Common myeloid progenitor, CD34-positive (primary cell): ENCODE measurements around the gene TBCD.

Source experiments
- CTCF ChIA-PET: fragments of 350-600 bp; sonication (Branson Sonifier 250); formaldehyde crosslinking; loops from one replicate; lab custom pipeline; 2021; ENCODE audit warnings: antibody characterized with exemption; lab: Charles Lee
- POLR2A ChIA-PET: fragments of 350-600 bp; sonication (Branson Sonifier 250); formaldehyde crosslinking; loops from one replicate; lab custom pipeline; 2021; ENCODE audit warnings: antibody characterized with exemption; lab: Charles Lee
- DNase-seq, 3 donors: peaks; one replicate each; pipeline versions ENCODE4 v3.0.0 to v3.0.0-alpha.2; 2013
- H3K27ac ChIP-seq, 2 experiments: 1 replicate in 1 of 2; 2 replicates in 1 of 2; pipeline ENCODE4 v1.7.0; 2013; ENCODE audit warnings: inconsistent platforms in 2 of 2, low read length in 2 of 2, mild to moderate bottlenecking in 2 of 2, low read depth in 1 of 2, moderate library complexity in 1 of 2; ENCODE audit not compliant: severe bottlenecking in 2 of 2, insufficient read depth in 1 of 2, poor library complexity in 1 of 2
- H3K27me3 ChIP-seq, 5 experiments: replicated peaks in 2 of 5; 1 replicate in 3 of 5; 2 replicates in 2 of 5; pipeline versions ENCODE4 v1.6.1 to v1.7.0; 2013; ENCODE audit warnings: low read length in 4 of 5, mild to moderate bottlenecking in 2 of 5, moderate library complexity in 2 of 5, inconsistent platforms in 1 of 5; ENCODE audit not compliant: insufficient read depth in 5 of 5, control insufficient read depth in 4 of 5
- H3K36me3 ChIP-seq, 4 experiments: 1 replicate in 2 of 4; 2 replicates in 2 of 4; pipeline versions ENCODE4 v1.6.1 to v1.7.0; 2013; ENCODE audit warnings: low read length in 3 of 4, control low read depth in 1 of 4, mild to moderate bottlenecking in 1 of 4; ENCODE audit not compliant: control insufficient read depth in 4 of 4, insufficient read depth in 4 of 4
- H3K4me1 ChIP-seq, 4 experiments: 1 replicate in 3 of 4; 2 replicates in 1 of 4; pipeline versions ENCODE4 v1.6.1 to v1.7.1; 2013; ENCODE audit warnings: low read length in 3 of 4, mild to moderate bottlenecking in 3 of 4, control low read depth in 1 of 4, inconsistent platforms in 1 of 4, moderate library complexity in 1 of 4; ENCODE audit not compliant: control insufficient read depth in 4 of 4, insufficient read depth in 4 of 4; ENCODE audit errors: control extremely low read depth in 1 of 4
- H3K4me3 ChIP-seq, 7 experiments: 1 replicate in 4 of 7; 2 replicates in 3 of 7; pipeline versions ENCODE4 v1.5.1 to v1.7.0; 2013; ENCODE audit warnings: mild to moderate bottlenecking in 7 of 7, low read length in 6 of 7, moderate library complexity in 6 of 7, inconsistent platforms in 2 of 7, low read depth in 2 of 7, control low read depth in 1 of 7; ENCODE audit not compliant: insufficient read depth in 4 of 7, control insufficient read depth in 1 of 7; ENCODE audit errors: extremely low read depth in 1 of 7
- H3K9me3 ChIP-seq, 5 experiments: 1 replicate in 4 of 5; 2 replicates in 1 of 5; pipeline versions ENCODE4 v1.6.1 to v1.7.1; 2013; ENCODE audit warnings: low read length in 4 of 5, mild to moderate bottlenecking in 2 of 5, inconsistent platforms in 1 of 5, low read depth in 1 of 5, moderate library complexity in 1 of 5; ENCODE audit not compliant: control insufficient read depth in 4 of 5, insufficient read depth in 2 of 5; ENCODE audit errors: control extremely low read depth in 1 of 5
- WGBS: methylation state at CpG from one replicate; pipeline ENCODE4 v1.1.5; 2013; ENCODE audit not compliant: insufficient coverage; 5-methylcytosine and 5-hydroxymethylcytosine counted together

The TBCD gene

DNA sequence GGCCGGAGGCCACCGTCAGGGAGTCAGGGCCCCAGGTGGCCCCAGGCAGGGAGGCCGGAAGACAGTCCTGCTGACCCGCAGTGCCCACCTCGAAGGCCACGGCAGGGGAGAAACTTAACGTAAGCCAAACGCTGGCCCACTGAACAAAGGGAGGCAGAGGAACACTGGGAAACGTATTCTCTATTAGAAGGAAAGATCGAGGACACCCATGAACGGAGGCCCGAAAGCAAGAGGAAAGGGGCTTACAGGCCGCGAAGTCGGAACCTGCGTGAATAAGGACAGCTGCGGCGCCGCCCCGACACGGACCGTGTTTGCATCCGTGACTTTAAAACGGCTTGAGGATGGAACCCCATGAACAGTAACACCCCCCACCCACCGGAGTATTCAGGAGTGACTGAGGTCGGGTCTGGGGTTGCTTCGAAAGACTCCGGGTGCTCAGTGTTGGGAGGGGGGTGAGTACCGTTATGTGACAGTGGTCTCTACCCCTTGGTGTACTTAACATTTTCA, 225.2 kb downstream of the TBCD start:
- Histone ChIP-seq H3K9me3 (no peaks in the 10 kb centered on the region), H3K27me3 (no peaks in the 10 kb centered on the region), H3K36me3 (peaks cover 0 to 12% (median 2%) of the 10 kb centered on the region in 4 experiments), H3K4me3 (no peak overlapping the region), H3K27ac (no peak overlapping the region), H3K4me1 (peaks cover 12 to 26% (median 19%) of the 10 kb centered on the region in 4 experiments)
- POLR2A ChIA-PET: no interaction called here
- no peak for DNase-seq
- CTCF ChIA-PET: no interaction called here
- WGBS: over 99% methylated on average over 25 of the region's 29 CpGs

DNA sequence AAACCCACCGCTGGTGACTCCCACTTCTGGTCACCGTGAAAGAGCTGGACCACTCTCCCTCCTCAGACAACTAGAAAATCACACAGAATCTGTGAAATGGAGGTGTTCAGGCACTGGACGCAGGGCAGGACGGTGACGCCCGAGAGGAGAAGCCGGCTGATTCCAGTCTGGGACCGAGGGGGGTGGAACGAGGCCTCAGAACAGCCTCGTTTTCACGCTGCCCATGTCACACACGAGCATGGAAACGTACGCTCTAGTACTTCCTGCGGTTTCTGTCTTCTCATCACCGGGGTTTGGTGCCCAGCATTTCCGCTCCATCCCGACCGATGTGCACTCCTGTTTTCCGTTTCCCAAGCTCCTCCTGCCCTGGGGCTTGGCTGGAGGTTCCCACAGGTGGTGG, 225.7 kb downstream of the TBCD start:
- no peak overlapping the region for H3K4me3 ChIP-seq
- no peak for DNase-seq
- peaks cover 0 to 18% (median 2%) of the 10 kb centered on the region in 4 experiments for H3K36me3 ChIP-seq
- 97% methylated on average over 19 of the region's 20 CpGs for whole genome bisulfite sequencing
- no peaks in the 10 kb centered on the region for H3K27me3 ChIP-seq
- CTCF ChIA-PET: no interaction called here
- no peak overlapping the region for H3K27ac ChIP-seq
- H3K9me3 ChIP-seq: no peaks in the 10 kb centered on the region
- H3K4me1 ChIP-seq: peaks cover 12 to 26% (median 19%) of the 10 kb centered on the region in 4 experiments
- POLR2A ChIA-PET: no interaction called here

DNA sequence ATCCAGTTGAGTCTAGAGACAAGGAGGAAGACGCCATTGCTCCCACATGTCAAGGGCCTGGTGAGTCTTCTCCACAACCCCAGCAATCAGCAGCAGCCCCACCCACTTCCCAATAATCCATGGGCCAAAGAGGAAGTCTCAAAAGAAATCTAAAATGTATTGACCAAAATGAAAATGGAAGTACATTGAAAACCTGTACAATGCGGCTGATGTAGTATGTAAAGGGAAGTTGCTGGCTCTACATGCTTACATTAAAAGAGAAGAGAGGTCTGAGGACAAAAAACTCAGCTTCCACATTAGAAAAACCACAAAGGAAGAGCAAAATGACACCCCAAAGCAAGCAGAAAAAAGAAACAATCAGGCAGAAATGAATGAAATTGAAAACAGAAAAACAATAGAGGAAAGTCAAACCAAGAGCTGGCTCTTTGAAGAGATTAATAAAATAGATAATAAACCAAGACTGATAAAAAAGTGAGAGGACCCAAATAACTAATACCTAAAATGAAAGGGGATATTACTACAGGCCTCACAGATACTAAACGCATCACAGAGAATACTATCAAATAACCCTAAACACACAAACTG, 227.0 kb downstream of the TBCD start:
- CTCF ChIA-PET: interaction anchor here (0.8 to 1.2 kb wide), 2 partner anchors 9 to 16 kb away, joined by 3 to 5 read pairs; no protein-coding TSS in a partner anchor
- H3K27ac ChIP-seq: peak overlapping the region; percentile 4 to 15
- WGBS: no CpG with 5 or more reads among the region's 3 CpGs
- H3K27me3 ChIP-seq: no peaks in the 10 kb centered on the region
- POLR2A ChIA-PET: no interaction called here
- peak; percentile 54 to 83 (median 75) for DNase-seq
- H3K9me3 ChIP-seq: no peaks in the 10 kb centered on the region
- H3K4me1 ChIP-seq: peaks cover 12 to 26% (median 19%) of the 10 kb centered on the region in 4 experiments
- peaks cover 0 to 19% (median 2%) of the 10 kb centered on the region in 4 experiments for H3K36me3 ChIP-seq
- H3K4me3 ChIP-seq: peak overlapping the region in 5 of 7 experiments; percentile 1 to 59 (median 41)

DNA sequence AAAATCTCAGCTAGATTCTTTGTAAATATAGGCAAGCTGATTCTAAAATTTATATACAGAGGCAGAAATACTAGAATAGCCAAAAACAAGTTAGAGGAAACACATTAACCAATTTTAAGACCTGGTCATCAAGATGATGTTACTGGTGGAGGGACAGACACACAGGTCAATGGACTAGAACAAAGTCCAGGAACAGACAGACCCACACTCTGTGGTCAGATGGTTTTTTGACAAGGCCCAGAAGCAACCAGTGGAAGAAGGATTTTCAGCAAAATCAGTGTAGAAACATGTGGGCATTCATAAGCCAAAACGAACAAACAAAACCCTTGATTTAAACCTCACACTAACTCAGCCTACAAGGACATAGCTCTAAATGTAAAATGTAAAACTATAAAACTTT, 227.9 kb downstream of the TBCD start:
- H3K4me1 ChIP-seq: peaks cover 12 to 30% (median 20%) of the 10 kb centered on the region in 4 experiments
- H3K27me3 ChIP-seq: no peaks in the 10 kb centered on the region
- H3K4me3 ChIP-seq: no peak overlapping the region
- no peak overlapping the region for H3K27ac ChIP-seq
- no CpG with 5 or more reads among the region's 1 CpG for WGBS
- H3K36me3 ChIP-seq: peaks cover 0 to 19% (median 2%) of the 10 kb centered on the region in 4 experiments
- CTCF ChIA-PET: interaction anchor here (0.8 to 1.2 kb wide), 2 partner anchors 9 to 17 kb away, joined by 3 to 5 read pairs; no protein-coding TSS in a partner anchor
- no peaks in the 10 kb centered on the region for H3K9me3 ChIP-seq
- no peak for DNase-seq
- POLR2A ChIA-PET: no interaction called here

DNA sequence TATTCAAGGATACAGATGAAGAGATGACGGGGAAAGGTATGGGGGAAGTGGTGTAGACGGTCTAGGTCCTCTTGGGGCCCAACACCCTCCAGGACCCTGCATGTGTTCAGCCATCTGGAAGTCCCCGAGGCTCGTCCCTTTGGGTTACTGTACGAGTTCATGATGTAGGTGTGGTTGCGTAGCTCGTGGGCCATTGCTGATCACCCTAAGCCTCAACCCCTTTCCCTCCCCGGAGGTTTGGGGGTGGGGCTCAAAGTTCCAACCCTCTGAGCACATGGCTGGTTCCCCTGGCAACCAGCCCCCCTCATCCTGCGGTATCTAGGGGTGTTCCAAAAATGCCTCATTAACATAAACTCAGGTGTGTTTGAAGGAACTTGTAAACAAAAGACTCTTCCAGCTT, 228.8 kb downstream of the TBCD start:
- Histone ChIP-seq H3K4me3 (no peak overlapping the region), H3K27ac (no peak overlapping the region), H3K27me3 (no peaks in the 10 kb centered on the region), H3K36me3 (peaks cover 0 to 19% (median 2%) of the 10 kb centered on the region in 4 experiments), H3K9me3 (no peaks in the 10 kb centered on the region), H3K4me1 (peaks cover 12 to 37% (median 30%) of the 10 kb centered on the region in 4 experiments)
- 88% methylated on average over 4 of the region's 9 CpGs for WGBS
- ChIA-PET POLR2A (no interaction called here), CTCF (no interaction called here)
- DNase-seq: no peak

DNA sequence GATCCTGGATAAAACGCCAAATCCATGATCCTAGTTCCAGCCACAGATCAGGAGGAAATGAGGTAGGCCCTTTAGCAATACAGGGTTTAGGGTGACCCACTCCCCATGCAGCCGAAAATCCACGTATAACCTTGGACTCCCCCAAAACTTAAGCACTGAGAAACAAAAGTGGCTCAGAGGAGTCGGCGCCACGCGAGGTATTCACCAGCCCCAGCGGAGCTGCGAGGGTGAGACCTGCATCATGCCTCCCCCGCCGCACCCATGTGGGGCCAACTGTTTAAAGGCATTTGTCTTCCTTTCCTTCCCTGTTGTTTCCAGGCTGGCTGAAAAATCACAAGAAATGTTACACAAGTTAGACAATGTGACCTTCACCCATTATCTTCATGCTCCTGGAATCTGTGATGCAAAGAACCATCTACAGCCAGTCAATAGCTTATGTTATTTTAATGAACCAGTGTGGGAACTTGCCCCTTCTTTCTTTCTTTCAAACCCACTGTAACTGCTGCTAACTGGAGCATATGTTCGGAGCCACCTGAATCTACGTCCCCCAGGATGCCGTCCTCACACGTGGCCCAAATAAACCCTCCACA, 229.4 kb downstream of the TBCD start:
- peaks cover 0 to 19% (median 2%) of the 10 kb centered on the region in 4 experiments for H3K36me3 ChIP-seq
- POLR2A ChIA-PET: no interaction called here
- H3K27ac ChIP-seq: no peak overlapping the region
- H3K4me3 ChIP-seq: no peak overlapping the region
- no peaks in the 10 kb centered on the region for H3K27me3 ChIP-seq
- DNase-seq: no peak
- H3K4me1 ChIP-seq: peaks cover 12 to 43% (median 36%) of the 10 kb centered on the region in 4 experiments
- WGBS: 90% methylated on average over 13 of the region's 15 CpGs
- CTCF ChIA-PET: no interaction called here
- H3K9me3 ChIP-seq: no peaks in the 10 kb centered on the region
